Ovary (tissue), 3 donors: ENCODE data around the gene RXRG.

Experiments used
- EP300 ChIP-seq: sonication (generic); formaldehyde crosslinking; IDR thresholded peaks from one replicate; pipeline ENCODE4 v1.6.1; 2017; ENCODE audit warnings: antibody characterized with exemption
- POLR2A ChIP-seq: fragments of 450-650 bp; IDR thresholded peaks from one replicate; pipeline ENCODE4 v1.6.1; 2017; ENCODE audit warnings: antibody characterized with exemption, mild to moderate bottlenecking, moderate library complexity
- TF ChIP-seq, protein P1 (sequence below), 3 donors: fragments of 450-650 bp in 2 of 3; fragments of 200-600 bp in 1 of 3; IDR thresholded peaks; one replicate each; pipeline versions ENCODE4 v1.5.1 to v1.8.0; 2016 to 2022; ENCODE audit warnings: antibody characterized with exemption in 3 of 3, mild to moderate bottlenecking in 1 of 3
- donor health status: DM: no; HTN: no; CAD: no.

GRCh38 chr1:165402517-165403111 is 42.3 kb downstream of the RXRG start:
- TF ChIP-seq EP300, result no peak
- TF ChIP-seq POLR2A, result no peak
- TF ChIP-seq, protein P1, sequence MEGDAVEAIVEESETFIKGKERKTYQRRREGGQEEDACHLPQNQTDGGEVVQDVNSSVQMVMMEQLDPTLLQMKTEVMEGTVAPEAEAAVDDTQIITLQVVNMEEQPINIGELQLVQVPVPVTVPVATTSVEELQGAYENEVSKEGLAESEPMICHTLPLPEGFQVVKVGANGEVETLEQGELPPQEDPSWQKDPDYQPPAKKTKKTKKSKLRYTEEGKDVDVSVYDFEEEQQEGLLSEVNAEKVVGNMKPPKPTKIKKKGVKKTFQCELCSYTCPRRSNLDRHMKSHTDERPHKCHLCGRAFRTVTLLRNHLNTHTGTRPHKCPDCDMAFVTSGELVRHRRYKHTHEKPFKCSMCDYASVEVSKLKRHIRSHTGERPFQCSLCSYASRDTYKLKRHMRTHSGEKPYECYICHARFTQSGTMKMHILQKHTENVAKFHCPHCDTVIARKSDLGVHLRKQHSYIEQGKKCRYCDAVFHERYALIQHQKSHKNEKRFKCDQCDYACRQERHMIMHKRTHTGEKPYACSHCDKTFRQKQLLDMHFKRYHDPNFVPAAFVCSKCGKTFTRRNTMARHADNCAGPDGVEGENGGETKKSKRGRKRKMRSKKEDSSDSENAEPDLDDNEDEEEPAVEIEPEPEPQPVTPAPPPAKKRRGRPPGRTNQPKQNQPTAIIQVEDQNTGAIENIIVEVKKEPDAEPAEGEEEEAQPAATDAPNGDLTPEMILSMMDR (IDR thresholded peaks at IDR 0.05), result no peak
